Eye (tissue), 1 donor: Measurements from ENCODE around the gene DNAJA2.
"Not testable (repeated sequence)": the region's sequence is repeated elsewhere in the genome, so short reads cannot be mapped to it uniquely, and the experiment has no call there.

ENCODE experiments used
- DNase-seq: peaks from one replicate; pipeline ENCODE4 v3.0.0-alpha.2; 2015

Gene DNAJA2

DNA sequence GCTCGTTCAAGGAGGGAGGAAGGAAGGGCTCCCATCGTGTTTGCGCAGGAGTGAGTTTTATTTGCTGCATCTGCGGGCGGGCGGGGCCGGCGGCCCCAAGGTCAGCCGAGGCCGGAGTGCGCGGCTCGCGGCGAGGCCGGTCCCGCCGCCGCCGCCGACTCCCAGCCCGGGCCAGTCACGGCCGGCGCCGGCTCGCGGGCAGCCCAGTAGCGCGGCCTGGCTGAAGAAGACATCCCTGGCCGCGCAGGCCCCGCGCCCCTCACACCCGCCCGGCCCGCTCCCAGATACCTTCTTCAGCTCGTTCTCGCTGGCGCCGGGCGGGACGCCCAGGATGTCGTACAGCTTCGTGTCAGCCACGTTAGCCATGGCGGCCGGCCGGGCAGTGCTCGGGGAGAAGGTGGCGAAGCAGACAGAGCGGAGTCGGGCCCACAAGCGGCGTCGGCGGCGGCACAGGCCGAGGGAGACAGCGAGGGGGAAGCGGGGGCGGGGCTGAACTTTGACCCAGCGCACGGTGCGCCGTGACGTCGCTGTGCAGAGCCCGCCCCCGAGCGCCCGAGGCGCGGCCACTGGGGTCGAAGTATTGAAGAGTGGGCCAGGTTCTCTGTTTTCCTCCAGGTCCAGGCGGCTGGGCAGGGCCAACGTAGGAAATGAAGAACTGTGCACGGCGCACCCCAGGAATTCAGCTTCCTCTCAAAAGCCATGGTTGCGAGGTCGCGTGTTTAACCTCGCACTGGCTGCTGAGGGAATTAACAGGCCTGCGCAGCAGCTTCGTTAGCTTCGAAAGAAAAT, at the start of gene DNAJA2:
Gene DNAJA2 (minus strand): TSS at position 468 of the 789 bp plus-strand sequence. CDS start 102 bp downstream, at position 366.
- DNase-seq: peak; percentile 98

- DNase-seq: peak; percentile 7
Observed at GRCh38 chr16:47019568-47019967, 46.1 kb upstream of the DNAJA2 start.

GRCh38 chr16:47018223-47018891, 44.9 kb upstream of the DNAJA2 start:
- DNase-seq: peak; percentile 18

DNA sequence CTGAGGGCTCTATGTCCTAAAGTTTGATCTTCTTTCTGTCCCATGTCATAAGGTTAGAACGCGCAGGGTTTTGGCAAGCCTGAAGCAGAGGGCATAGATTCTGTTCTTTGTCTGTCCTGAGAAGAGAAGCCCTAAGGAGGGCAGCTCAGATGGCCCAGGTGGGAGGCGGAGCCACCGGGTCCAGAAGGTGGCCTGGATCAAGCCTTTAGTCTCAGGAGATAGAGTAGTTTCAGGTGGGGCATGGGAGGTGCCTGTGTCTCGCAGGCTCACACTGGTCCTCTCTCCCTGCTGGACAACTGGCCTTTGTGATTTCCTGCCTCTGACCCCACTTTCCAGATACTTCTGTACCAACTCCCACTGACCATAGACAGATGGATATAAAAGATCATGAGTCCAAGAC, 44.2 kb upstream of the DNAJA2 start:
- DNase-seq: no peak

- no peak for DNase-seq
Observed at GRCh38 chr16:47016700-47017133, 43.2 kb upstream of the DNAJA2 start.

GRCh38 chr16:47013910-47014309, 40.4 kb upstream of the DNAJA2 start:
- DNase-seq: no peak

DNA sequence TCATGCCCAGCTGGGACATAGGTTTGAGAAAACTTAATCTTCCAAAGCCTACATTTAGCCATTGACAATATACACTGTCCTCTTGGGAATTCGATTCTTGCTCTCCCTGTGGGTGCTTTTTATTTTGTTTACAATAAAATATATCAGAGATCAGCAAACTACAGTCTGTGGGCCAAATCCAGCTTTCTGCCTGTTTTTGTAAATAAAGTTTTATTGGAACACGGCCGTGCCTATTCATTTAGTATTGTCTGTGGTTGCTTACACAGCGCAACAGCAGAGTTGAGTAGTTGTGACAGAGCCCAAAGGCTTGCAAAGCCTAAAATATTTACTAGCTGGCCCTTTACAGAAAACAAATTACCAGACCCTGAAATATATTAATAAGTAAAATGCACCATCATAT, 39.7 kb upstream of the DNAJA2 start:
- DNase-seq: no peak

DNA sequence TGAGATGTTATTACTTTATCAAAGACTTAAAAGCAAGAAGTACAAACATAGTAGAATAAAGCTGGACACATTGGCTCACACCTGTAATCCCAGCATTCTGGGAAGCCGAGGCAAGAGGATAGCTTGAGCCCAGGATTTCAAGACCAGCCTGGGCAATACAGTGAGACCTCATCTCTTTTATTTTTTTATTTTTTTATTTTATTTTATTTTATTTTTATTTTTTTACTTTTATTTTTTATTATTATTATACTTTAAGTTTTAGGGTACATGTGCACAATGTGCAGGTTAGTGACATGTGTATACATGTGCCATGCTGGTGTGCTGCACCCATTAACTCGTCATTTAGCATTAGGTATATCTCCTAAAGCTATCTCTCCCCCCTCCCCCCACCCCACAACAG, 37.3 kb upstream of the DNAJA2 start:
- not testable (repeated sequence) for DNase-seq

DNA sequence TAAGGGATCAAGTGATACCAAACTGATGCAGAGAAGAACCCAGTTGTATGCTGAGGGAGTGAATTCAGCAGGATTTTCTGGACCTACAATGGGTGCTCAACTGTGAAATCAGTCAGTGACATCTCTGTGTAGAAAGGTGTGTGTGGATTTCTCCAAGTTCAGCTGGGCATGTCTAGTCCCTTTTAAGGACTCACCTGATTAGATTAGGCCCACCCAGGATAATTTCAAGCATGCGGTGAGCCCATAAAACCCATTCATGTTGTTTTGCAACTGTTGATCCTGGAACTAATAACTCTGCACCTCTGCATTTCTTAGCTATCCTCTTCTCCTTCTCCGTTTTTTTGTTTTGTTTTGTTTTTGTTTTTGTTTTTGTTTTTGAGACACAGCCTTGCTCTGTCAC, 35.1 kb upstream of the DNAJA2 start:
- DNase-seq: no peak

DNA sequence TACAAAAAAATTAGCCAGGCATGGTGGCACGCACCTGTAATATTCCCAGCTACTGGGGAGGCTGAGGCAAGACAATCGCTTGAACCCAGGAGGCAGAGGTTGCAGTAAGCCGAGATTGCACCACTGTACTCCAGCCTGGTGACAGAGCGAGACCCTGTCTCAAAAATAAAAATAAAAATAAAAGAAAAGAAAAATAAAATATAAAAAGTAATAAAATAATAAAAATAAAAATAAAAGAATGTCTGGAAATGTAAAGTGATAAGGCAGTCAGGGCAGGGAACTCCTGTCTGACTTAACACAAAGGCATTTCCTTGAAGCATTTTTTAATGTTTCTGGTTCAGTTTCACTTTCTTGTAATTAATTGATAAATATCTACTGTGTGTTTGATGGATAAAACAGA, 34.7 kb upstream of the DNAJA2 start:
- DNase-seq: no peak

DNA sequence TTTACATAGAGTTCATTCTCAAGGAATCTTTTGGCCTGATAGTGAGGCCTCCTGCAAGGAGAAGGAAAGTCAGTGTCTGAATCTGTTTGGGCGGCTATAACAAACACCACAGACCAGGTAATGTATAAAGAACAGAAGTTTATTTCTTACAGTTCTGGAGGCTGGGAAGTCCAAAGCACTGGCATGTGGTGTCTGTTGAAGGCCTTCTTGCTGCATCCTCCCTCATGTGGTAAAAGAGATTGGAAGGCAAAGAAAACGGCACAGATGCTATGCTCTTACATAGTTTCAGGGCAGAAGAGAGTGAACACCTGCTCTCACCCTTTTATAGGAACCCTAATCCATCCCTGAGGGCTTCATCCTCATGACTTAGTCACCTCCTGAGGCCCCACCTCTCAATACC, 31.2 kb upstream of the DNAJA2 start:
- no peak for DNase-seq

DNA sequence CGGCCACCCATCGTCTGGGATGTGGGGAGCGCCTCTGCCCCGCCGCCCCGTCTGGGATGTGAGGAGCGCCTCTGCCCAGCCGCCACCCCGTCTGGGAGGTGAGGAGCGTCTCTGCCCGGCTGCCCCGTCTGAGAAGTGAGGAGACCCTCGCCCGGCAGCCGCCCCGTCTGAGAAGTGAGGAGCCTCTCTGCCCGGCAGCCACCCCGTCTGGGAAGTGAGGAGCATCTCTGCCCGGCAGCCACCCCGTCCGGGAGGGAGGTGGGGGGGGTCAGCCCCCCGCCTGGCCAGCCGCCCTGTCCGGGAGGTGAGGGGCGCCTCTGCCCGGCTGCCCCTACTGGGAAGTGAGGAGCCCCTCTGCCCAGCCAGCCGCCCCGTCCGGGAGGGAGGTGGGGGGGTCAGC, 26.6 kb upstream of the DNAJA2 start:
- DNase-seq: not testable (repeated sequence)

- DNase-seq: no peak
Observed at GRCh38 chr16:46997844-46998243, 24.4 kb upstream of the DNAJA2 start.

- no peak for DNase-seq
Observed at GRCh38 chr16:46996952-46997458, 23.5 kb upstream of the DNAJA2 start.

- no peak for DNase-seq
Observed at GRCh38 chr16:46996391-46996790, 22.9 kb upstream of the DNAJA2 start.

DNA sequence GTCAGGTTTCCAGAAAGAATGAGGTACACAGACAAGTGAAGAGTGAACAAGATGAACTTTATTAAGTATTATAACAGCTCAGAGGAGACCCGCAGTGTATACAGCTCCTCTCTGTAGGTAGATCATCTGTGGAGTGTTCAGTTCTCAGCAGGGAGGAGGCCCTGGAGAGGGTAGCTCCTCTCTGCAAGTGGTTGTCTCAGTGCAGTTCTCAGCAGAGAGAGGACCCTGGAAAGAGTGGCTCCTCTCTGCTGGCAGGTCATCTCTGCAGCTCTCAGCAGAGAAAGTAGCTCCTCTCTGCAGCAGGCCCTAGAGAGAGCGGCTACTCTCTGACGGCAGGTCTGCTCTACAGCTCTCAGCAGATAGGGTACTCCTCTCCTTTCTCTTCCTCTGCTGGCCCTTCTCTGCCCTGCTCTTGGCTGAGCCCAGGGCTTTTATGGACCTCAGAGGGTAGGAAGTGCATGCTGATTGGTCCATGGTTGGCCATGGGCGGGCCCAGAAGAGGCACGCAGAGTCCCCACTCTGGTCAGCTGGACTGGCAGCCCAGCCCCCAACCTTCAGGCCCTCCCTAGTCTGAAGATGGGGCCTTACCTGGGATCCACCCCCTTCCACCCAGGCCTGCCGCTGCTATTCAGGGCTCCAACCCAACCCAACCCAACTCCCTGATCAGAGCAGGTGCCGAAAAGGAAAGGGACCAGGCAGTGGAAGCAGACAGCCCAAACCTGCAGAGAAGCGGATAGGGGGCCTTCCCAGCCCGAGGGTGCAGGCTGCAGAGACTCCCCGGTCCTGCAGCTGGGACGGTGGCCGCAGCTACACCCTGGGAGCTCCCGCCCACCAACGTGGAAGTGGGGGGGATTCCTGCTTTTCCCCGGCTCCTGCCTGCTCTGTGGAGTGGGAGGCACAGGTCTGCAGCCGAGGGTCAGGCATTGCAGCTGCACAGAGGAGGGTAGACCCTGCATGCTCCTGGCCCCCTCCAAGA, 18.5 kb upstream of the DNAJA2 start:
- DNase-seq: no peak

- no peak for DNase-seq
Observed at GRCh38 chr16:46986896-46987295, 13.4 kb upstream of the DNAJA2 start.

- no peak for DNase-seq
Observed at GRCh38 chr16:46986438-46986837, 13.0 kb upstream of the DNAJA2 start.

DNA sequence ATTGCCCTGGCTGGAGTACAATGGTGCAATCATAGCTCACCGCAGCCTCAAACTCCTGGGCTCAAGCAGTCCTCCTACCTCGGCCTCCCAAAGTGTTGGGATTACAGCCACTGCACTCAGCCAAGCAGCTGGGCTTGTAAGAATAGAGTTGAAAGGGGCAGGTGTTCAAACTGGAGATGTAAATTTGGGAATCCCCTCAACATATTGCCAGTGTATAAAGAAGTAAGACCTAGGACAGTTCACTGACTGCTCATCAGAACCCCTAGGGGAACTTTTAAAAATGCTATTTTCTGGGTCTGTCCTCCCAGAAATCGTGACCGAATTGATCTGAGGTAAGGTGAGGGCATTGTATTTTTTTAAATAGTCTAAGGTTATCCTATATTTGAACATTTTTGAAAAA, 8.9 kb upstream of the DNAJA2 start:
- DNase-seq: no peak

DNA sequence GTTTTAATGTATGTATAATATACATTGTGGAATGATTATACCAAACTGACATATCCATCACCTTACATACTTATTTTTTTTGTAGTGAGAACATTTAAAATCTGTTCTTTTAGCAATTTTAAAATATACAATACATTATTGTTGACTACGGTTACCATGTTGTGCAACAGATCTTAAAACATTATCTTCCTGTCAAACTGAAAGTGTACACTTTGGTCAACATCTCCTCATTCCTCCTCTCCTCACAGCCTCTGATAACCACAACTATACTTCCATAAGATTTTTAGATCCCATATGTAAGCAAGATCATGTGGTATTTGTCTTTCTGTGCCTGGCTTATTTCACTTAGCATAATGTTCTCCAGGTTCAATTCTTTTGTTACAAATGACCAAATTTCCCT, 7.5 kb upstream of the DNAJA2 start:
- DNase-seq: no peak

- no peak for DNase-seq
Observed at GRCh38 chr16:46976550-46976949, 3.1 kb upstream of the DNAJA2 start.

GRCh38 chr16:46975908-46976470, 2.5 kb upstream of the DNAJA2 start:
- no peak for DNase-seq

- no peak for DNase-seq
Observed at GRCh38 chr16:46975165-46975564, 1.7 kb upstream of the DNAJA2 start.
